Bronchial epithelial cell (primary cell): ENCODE results near the gene ZNF782. TPM values are rescaled to one million over a fixed set of nuclear protein-coding genes. Genes with fewer than 3 reads are reported as not detected.
A peak's percentile ranks its signal among the peaks of the same experiment; 100 is the strongest.
"Not testable (repeated sequence)": the region's sequence is repeated elsewhere in the genome, so short reads cannot be mapped to it uniquely, and the experiment has no call there.

Experiments
- DNase-seq: peaks from one replicate; pipeline ENCODE4 v3.0.0-alpha.2; 2010; ENCODE audit warnings: low read depth
- FAIRE-seq: peaks from 2 replicates; lab custom pipeline; 2011; peaks lifted over from hg19 to GRCh38; lab: Jason Lieb, UNC
- H3K27me3 ChIP-seq: 2 replicates; pipeline ENCODE4 v1.5.1; 2011; ENCODE audit warnings: low read length; ENCODE audit not compliant: control insufficient read depth, insufficient read depth
- H3K36me3 ChIP-seq: 2 replicates; pipeline ENCODE4 v1.5.1; 2011; ENCODE audit warnings: low read length; ENCODE audit not compliant: control insufficient read depth, insufficient read depth
- H3K4me3 ChIP-seq: 2 replicates; pipeline ENCODE4 v1.5.1; 2011; ENCODE audit warnings: mild to moderate bottlenecking, low read depth, low read length, control low read depth
- CTCF ChIP-seq: IDR thresholded peaks from 2 replicates; pipeline ENCODE4 v1.5.1; 2011; ENCODE audit warnings: mild to moderate bottlenecking, moderate library complexity, low read length, control low read depth, inconsistent platforms; ENCODE audit not compliant: insufficient read depth, severe bottlenecking
- total RNA-seq: library from RNA; depleted of rRNA; stranded (reverse); fragments of >200 nt; gene quantifications from 2 replicates; pipeline ENCODE4 v1.2.1, GENCODE V29; 2014

ZNF782 gene
- total RNA-seq = 2.1 and 3.5 TPM in 2 replicates

GRCh38 chr9:96853781-96854650, at the start of gene ZNF782:
ZNF782 (minus strand) TSS chr9:96854514; CDS start chr9:96851961, 2,553 bp downstream.
- H3K36me3 ChIP-seq = no peaks in the 10 kb centered on the region
- no peaks in the 10 kb centered on the region for H3K27me3 ChIP-seq
- FAIRE-seq (no peak), DNase-seq (peak; percentile 88)
- TF ChIP-seq CTCF = no peak
- H3K4me3 ChIP-seq = peak within 1 kb of the TSS; percentile 67

- DNase-seq, H3K4me3 ChIP-seq, H3K27me3 ChIP-seq, H3K36me3 ChIP-seq: not testable (repeated sequence)
- FAIRE-seq = peak; percentile 18
These were observed 45.7 kb upstream of the ZNF782 start for GRCh38 chr9:96900010-96900409.

GRCh38 chr9:96892131-96892530, 37.8 kb upstream of the ZNF782 start:
- Histone ChIP-seq H3K4me3 (no peak overlapping the region), H3K36me3 (peaks cover 2% of the 10 kb centered on the region), H3K27me3 (no peaks in the 10 kb centered on the region)
- DNase-seq (no peak), FAIRE-seq (no peak)
- TF ChIP-seq CTCF = no peak

- Histone ChIP-seq H3K4me3 (no peak overlapping the region), H3K27me3 (no peaks in the 10 kb centered on the region), H3K36me3 (no peaks in the 10 kb centered on the region)
- DNase-seq (no peak), FAIRE-seq (no peak)
- TF ChIP-seq CTCF = no peak
These were observed 34.3 kb upstream of the ZNF782 start for GRCh38 chr9:96888591-96888990.

- TF ChIP-seq CTCF = no peak
- no peak for FAIRE-seq
- Histone ChIP-seq H3K27me3 (no peaks in the 10 kb centered on the region), H3K36me3 (no peaks in the 10 kb centered on the region), H3K4me3 (no peak overlapping the region)
- DNase-seq = no peak
These were observed 31.1 kb upstream of the ZNF782 start for GRCh38 chr9:96885424-96885823.

GRCh38 chr9:96884443-96884842, 30.1 kb upstream of the ZNF782 start:
- no peak for TF ChIP-seq CTCF
- Histone ChIP-seq H3K4me3 (no peak overlapping the region), H3K36me3 (no peaks in the 10 kb centered on the region), H3K27me3 (no peaks in the 10 kb centered on the region)
- DNase-seq (peak; percentile 97), FAIRE-seq (peak; percentile 36)
